HG02840 (cell line): ENCODE results near the gene ATAD1.

Source experiments
- ATAC-seq: cut with Tn5 transposase; IDR thresholded peaks from one replicate; pipeline ENCODE4 v1.9.1; 2021; ENCODE audit warnings: mild to moderate bottlenecking, moderate library complexity, moderate number of reproducible peaks; ENCODE audit not compliant: unreplicated experiment, low FRiP score

ATAD1 gene

DNA sequence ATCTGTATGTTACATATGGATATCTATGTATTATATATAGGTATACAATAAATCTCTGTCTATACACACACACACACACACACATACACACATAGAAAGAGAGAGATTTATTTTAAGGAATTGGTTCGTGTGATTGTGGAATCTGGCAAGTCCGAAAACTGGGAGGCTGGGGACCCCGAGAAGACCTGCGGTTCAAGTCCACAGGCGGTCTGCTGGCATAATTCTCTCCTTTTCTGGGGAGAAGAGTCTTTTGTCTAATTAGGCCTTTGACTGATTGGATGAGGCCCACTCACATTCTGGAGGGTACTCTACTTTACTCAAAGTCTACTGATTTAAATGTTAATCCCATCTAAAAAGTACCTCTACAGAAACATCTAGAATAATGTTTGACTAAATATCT lies 93.2 kb downstream of the ATAD1 start:
- ATAC-seq, result no peak

GRCh38 chr10:87723500-87723899 lies 94.5 kb downstream of the ATAD1 start:
- no peak for ATAC-seq

DNA sequence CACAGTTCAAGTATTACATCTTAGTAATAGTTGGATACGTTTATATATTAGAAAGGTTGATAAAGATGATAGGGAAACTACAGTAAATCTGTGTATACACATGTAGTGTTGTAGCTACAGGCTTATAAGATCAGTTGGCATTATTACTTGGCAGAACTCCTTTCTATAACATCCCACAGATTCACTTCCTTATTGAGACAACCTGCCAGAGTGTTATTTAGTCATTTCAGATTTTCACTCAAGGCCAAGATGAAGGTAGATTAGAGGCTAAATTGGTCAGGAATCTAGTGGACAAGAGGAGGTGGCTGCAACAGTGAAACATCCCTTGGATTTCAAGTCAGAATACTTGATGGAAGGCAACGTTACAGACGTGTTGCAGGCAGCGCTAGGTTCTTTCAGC lies 95.3 kb downstream of the ATAD1 start:
- ATAC-seq, result no peak

DNA sequence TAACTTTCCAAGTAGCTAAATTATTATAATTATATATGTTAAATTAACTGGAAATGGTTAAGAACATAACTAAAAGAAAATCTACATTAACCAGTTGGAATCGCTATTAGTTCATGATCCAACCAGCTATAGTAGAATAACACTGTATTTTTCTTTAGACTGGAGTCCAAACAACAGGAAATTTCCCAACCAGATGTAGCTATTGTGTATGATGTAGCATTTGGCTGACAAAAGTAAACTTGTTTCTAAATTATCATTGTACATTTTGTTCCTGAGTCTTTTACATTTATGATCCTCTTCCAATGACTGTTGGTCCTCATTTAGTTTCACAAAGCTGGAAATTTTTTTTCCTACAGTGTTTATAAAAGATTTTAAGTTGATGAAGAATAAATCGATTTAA lies 96.2 kb downstream of the ATAD1 start:
- ATAC-seq, result no peak

- no peak for ATAC-seq
Measured at GRCh38 chr10:87720665-87721064, 97.4 kb downstream of the ATAD1 start.

GRCh38 chr10:87716348-87716670 lies 101.7 kb downstream of the ATAD1 start:
- no peak for ATAC-seq

DNA sequence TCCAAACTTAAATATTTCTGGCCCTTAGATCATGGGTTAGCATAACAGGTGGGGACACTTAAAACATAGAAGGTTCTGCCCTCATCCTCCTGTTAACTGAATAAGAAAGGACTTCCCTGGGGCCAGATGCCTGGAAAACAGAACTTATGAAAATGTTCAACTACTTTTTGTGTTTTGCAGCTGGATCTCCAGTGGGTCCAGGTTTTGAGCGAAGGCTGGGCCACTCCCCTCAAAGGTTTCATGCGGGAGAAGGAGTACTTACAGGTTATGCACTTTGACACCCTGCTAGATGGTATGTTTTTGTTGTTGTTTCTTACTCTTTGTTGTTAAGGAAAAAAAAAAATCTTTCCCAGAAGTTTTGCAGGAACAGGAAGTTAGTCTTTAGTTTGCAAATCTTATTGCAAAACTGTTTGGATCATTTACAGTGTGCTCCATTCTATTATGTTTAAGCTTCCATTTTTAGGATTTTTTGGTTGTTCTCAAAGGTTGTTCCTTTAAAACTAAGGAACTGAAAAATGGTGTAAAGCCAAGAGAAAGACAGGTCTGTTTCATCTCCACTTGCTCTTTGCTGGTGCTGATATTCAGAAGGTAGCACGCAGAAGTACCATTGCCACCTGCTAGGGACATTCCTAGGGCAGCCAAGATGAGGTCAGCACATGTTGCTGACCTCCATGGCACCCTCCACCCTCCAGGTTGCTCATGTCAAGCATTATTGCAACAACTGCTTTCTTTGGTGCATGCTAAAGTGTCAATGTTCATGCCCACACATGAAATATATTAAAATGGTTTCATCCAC lies 102.3 kb downstream of the ATAD1 start:
- ATAC-seq, result no peak

DNA sequence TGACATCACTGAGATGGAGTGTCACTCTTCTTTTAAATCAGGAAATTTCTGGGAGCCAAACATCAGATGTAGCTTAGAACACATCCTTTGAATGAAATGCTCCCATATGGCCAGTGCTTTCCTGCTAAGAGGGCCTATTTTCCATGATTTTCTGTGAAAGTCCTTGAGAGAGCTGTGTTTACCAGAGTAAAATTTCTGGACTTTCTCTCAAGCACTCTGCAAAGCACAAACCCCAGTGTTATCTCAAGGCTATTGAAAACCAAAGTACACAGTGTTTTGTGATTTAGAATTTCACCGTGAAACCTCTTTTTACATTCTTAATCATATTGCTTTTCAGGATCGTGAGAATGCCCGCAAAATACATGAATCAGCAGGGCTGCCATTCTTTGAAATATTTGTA lies 104.3 kb downstream of the ATAD1 start:
- ATAC-seq, result no peak

DNA sequence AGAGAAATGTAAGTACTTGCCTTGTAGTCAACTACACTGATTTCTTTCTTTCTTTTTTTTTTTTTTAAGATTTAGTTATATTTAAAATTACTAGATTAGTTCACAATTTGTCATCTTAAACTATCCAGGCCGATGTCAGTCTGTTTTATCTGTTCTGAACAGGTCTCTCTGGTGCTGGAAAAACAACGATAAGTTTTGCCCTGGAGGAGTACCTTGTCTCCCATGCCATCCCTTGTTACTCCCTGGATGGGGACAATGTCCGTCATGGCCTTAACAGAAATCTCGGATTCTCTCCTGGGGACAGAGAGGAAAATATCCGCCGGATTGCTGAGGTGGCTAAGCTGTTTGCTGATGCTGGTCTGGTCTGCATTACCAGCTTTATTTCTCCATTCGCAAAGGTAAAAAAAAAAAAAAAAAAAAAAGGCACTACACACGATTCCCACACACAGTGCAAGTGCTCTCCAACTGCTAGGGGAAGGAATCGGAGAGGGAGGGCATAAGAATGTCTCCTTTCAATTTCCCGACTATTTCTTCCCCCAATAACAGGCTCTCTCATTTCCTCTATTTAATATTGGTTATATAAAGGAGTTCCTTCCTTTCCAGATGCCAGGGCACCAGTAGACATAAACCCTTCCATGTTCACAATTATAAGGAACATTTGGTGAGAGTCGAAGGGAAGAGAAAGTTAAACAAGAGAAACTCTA lies 105.0 kb downstream of the ATAD1 start:
- ATAC-seq, result no peak

DNA sequence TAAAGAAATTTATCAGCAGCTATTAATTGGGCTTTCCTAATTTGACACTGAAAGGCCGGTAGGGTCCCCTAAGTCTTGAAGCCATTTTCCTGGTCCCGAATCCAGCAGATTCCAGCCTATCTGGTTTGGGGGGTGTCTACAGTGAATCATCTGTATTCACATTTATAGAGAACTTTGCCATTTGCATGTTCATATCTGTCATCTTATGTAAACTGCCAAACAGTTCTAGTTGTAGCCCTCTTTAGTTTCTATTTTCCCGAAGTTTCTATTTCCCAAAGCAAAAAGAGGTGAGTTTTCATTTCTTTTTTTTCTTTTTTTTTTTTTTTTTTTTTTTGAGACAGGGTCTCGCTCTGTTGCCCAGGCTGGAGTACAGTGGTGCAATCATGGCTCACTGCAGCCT lies 110.8 kb downstream of the ATAD1 start:
- ATAC-seq, result no peak

DNA sequence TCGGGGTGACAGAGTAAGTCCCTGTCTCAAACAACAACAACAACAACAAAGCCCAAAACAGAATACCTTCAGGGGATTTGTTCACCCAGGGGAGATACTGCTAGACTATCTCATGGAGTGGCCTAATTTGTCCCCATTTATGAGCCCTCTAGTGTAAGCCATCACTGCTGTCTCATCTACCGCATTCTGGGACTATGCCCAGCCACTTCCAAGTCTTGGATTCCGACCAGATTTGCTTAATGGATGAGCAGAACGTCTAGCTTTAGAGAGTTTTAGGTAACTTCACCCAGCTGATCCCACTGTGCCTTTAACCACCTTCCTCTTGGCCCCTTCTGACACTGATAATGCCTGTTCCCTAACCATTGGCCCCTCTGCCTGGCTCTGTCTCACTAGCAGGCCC lies 111.3 kb downstream of the ATAD1 start:
- no peak for ATAC-seq

- ATAC-seq, result no peak
Measured at GRCh38 chr10:87705339-87705738, 112.7 kb downstream of the ATAD1 start.

DNA sequence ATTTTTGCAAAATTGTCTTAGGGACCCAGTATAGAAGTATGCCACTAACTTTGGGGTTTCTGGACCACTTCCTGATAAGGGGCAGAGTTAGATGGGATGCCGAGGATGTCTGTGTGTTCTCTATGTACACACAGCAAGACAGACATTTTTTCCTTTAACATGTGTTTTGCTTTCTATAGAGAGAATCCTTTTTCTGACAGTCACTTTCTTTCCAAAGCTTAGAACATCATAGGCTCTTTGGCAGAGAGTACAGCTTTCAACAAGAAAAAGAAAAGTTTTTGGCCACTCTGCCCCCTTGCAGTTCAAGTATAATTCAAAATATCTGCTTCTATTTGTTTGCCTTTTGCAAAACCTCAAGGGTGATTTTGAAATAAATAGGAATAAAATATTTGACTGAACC lies 114.3 kb downstream of the ATAD1 start:
- ATAC-seq, result no peak

DNA sequence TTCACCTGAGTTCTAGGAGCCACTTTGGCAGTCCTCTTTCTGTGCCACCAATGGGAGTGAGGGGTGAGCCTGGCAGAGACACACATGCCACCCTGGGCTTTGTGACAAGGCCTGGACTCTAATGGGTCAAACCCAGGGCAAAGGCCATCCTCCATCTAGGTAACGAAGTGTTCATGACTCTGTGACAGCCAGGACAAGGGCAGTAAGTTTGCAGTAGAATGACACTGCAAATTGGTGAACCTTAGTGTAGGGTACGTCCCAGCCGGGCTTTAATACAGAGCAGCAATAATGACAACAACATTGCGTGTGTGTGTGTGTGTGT lies 115.1 kb downstream of the ATAD1 start:
- ATAC-seq, result no peak

DNA sequence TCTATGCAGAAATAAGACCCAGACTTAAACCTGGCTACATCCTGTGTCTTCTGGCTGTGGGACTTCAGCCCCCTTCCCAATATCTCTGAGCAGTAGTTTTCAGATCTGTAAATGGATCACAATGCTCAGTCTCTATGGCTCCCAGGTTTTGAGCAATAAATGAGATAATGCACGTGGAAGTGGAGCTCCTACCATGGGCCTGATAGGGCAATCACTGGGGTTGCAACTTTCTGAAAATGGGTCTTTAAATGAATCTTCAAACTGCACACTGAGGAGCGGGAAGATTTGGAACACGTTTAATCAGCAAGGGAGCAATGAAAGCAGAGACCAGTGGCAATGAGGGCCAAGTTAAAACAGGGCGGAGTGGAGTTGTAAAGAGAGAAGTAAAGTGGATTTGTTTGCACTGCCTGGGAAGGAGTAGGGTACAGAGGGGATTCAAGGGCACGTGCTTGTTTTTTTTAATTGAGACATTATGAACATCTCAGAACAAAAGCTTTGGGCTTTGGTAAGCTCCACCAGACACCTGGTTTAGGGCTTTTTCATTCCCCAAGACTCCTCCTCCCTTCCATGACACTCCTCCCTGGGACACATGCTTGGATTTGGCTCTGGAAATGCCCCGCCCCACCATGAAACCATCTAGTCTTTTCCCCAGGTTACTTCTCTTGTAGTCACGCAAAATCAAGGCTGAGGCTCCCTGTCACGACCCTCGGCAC lies 115.6 kb downstream of the ATAD1 start:
- ATAC-seq, result no peak
